ENCODE measurements around the gene CEACAM1.

DNA sequence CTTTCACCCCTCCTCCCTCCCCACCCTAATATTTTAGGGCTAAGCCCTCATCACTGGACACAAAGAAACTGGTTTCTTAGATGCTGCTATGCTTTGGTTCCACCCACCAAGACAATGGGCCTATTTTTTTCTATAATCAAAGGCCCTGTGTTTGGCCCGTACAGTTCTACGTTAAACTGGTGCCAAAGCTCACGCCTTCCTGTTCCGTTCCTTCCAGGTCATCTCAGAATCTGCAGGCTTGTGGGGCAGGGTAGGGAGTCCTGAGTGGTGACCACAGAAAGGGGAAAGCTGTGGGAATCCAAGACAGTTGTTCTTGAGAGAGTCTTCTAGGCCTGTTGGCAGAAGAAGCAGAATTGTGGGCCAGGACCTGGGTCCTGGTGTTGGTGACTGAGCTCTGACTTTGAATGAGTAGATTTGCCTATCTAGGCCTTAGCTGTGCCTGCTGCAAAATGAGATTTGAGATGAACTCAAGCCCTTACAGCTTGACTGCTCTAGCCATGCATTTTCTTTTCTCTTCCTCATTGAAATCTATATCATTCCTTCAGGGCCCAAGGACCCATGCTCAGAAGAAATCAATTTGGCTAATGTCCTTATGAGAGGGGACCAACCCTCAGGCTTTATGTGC lies 66.5 kb downstream of the CEACAM1 start:
- TF ChIP-seq PPARA (CRISPR knock-in tag; IDR thresholded peaks at IDR 0.05; ENCODE audit: borderline replicate concordance) (no peak), ZFP30 (CRISPR knock-in tag; IDR thresholded peaks at IDR 0.05) (no peak), ZNF70 (CRISPR knock-in tag; IDR thresholded peaks at IDR 0.05) (no peak), ZFP3 (CRISPR knock-in tag; IDR thresholded peaks at IDR 0.05) (no peak), ARNTL (CRISPR knock-in tag; IDR thresholded peaks at IDR 0.05; ENCODE audit: borderline replicate concordance, low read depth) (no peak)
